NCI-H82 treated with DMSO at 0.1 percent for 48 hours (cell line): ENCODE results near the gene FADS6.

Experiments
- DNase-seq: peaks from one replicate; lab custom pipeline; 2025; ENCODE audit not compliant: unreplicated experiment; lab: John Stamatoyannopoulos, UW

FADS6 gene, protein sequence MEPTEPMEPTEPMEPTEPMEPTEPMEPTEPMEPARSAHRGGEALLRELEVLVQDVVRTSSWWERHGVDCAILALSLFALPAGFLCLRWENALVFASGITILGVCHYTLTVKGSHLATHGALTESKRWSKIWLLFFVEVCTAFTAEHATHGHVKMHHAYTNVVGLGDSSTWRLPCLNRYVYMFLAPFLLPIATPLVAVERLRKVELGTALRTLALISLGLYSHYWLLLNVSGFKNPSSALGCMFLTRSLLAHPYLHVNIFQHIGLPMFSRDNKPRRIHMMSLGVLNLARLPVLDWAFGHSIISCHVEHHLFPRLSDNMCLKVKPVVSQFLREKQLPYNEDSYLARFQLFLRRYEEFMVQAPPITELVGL

GRCh38 chr17:74892974-74893911 is at the start of gene FADS6:
FADS6 (minus strand) TSS chr17:74893633; CDS start chr17:74893595, 38 bp downstream.
- DNase-seq, result no peak

- no peak for DNase-seq
These were observed 47.8 kb upstream of the FADS6 start for GRCh38 chr17:74941128-74941725.

DNA sequence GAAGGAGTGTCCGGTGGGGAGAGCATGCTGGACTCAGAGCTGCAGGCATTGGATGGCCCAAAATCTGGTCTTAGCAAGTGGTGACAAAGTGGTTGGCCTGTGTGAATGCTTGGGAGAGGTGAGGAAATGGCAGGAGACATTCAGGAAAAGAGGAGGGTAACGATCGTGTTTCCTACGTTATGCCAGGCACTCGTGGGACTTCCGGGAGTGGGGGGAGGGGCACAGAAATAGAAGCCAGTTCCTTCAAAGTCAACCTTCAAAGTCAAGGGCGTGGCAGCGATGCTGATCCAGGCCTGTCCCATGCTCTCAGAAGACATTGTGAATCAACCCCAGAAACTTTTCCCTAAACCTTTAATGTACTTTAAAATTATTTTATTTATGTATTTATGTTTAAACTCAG is 46.1 kb upstream of the FADS6 start:
- DNase-seq, result no peak

DNA sequence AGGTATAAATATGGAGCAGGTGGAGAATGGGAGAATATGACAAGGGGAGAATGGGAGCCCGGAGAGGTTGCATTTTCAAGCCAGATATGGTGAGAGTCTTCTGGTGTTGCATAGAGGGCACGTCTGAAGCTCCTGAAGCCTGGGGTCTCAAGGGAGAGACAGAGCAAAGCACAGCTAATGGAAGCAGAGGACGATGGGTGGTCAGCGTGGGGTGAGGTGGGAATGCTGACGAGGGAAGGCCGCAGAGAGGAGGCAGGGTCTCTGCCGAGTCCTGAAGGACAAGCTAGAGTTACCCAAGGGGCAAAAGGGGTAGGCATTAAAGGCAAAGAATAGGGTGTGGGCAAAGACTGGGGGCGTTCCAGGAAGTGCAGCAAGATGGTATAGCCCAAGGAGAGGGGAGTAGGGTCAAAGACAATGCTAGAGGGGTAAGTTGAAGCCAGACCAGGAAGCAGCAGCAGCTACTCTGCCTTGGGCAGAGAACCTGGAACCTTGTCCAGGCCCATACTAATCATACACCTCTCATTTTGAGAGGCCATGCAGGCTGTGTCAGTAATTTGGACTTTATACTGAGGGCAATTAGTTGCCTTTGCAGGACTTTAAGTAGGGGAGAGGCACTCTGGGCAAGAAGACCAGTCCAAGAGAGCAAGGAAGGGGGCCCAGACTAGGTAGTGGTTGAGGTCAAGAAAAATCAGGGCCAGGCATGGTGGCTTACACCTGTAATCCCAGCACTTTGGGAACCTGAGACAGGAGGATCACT is 44.9 kb upstream of the FADS6 start:
- DNase-seq, result no peak

DNA sequence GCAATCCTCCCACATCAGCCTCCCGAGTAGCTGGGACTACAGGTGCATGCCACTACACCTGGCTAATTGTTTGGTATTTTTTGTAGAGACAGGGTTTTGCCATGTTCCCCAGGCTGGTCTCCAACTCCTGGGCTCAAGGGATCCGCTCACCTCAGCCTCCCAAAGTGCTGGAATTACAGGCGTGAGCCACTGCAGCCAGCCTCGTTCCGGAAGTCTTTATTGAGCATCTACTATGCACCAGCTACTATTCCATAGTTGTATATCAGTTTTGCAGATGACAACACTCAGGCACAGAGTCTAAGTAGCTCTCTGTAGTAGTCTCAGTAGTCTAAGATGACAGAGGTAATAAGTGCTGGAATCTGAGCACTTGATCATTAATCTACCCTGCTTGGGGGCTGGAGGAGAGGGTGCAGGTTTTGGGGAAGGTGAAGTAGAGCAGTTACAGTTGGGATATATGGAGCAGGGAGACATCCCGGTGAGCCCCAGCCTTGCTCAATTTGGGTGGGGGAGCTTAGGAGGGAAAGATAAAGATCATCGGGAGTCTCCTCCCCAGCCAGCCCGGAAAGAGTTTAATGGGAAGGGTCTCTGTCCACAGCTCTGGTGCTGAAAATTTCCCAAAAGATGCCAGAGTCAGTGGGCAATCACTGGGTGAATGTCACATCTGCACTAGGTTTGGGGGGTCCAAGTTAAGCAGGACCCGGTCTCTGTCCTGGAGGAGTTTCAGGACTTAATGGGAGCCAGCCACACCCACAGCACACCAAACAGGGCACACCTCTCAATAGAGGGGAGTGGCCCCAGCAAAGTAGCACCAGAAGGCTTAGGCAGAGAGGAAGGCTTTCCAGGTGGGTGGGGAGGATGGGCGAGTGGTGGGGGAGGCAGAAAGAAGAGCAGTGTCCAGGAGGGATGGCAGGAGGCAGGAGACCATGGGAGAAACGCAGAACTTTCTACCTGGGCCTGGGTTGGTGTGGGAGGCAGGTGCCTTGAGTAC is 43.9 kb upstream of the FADS6 start:
- peak; percentile 12 for DNase-seq

- DNase-seq, result no peak
These were observed 43.0 kb upstream of the FADS6 start for GRCh38 chr17:74936470-74936799.

DNA sequence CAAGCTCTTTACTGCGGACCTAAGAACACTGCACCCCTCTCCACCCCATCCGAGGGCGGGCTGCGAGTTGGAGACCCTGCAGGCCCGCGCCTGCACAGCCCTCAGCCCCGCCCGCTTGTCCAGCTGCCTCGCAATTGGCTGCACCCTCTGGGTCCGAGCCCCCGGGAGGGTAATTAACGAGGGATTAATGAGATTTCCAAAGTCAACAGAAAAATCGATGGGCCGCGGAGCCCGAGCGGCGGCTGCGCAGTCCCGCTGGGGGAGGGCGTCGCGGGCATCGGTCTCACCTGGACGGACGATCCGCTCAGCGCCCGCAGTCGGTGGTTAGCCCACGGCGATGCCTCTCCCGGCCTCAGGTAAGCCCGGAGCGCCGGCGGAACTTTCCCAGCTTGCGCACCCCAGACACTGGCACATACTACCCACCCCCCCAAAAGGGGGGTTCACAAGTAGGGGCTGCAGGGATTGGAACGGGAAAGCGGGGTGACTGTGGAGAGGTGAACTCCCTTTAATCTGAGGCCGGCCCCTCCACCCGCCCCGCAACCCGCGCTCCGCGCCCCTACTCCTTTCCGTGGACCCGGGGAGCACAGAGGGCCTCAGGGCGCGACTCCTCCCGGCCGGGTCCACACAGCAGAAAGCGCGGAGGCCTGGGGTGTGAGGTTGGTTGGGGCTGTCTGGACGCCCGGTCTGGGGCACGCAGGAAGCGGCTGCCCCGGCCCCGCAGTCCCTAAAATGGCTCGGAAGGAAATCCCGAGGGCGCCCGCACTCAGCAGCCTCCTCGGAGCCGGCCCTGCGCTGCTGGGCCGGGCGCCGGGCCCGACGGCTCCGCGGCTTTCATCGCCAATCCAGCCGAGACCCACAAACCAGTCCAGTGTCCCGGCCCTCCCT is 42.4 kb upstream of the FADS6 start, which contains the start of gene OTOP3:
OTOP3 (plus strand) TSS at position 314 of the 885 bp plus-strand sequence; CDS start at position 338, 24 bp downstream.
- peak; percentile 77 for DNase-seq

DNA sequence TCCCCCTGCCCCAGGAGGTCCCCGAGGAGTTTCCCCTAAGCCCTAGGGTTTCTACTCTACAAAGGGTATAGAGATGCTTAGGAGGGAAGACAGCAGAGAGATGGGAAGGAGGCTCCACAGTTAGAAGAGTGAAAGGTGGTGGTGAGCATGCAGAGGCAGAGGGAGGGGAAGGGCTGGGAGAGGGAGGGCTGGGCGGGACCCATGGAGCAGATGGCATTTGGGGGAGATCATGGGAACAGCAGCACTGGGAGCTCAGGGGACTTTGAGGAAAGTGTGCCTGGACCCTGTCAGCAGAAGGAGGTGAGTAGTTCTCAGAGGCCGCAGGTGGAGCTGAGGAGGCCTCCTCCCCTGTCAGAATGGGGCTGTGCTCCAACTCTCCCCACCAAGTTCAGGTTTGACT is 41.6 kb upstream of the FADS6 start:
- peak; percentile 52 for DNase-seq

- no peak for DNase-seq
These were observed 37.2 kb upstream of the FADS6 start for GRCh38 chr17:74930535-74931036.

GRCh38 chr17:74928786-74929185 is 35.4 kb upstream of the FADS6 start:
- DNase-seq, result no peak

- DNase-seq, result no peak
These were observed 31.8 kb upstream of the FADS6 start for GRCh38 chr17:74925242-74925641.

- no peak for DNase-seq
These were observed 31.0 kb upstream of the FADS6 start, which contains the start of gene OTOP2 for GRCh38 chr17:74924250-74924948. OTOP2 (plus strand) TSS chr17:74924273; CDS start chr17:74924633, 360 bp downstream.

GRCh38 chr17:74923538-74924249 is 30.3 kb upstream of the FADS6 start:
- DNase-seq, result no peak

- no peak for DNase-seq
These were observed 29.5 kb upstream of the FADS6 start, which contains the start of gene USH1G for GRCh38 chr17:74922694-74923537. USH1G (minus strand) TSS chr17:74923255; CDS start chr17:74923073, 182 bp downstream.

DNA sequence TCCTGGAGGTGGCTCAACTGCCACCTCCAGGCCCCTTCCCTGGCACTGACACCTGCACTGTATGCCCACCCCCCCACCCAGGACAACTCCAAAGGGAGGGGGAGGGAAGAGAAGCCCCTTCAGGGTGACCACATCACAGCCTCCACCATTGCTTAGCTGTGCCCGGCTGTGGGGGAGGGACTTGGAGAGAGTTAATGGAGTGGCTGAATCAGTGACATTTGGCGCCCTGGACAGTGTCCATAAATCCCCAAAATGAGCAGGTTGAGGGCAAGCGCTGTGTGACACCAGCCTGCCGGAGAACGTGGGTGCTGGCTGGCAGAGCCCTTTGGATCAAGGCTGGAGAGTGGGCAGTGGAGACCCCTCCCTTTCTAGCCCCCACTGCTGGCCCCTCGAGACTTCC is 28.7 kb upstream of the FADS6 start:
- DNase-seq, result no peak

- no peak for DNase-seq
These were observed 28.3 kb upstream of the FADS6 start for GRCh38 chr17:74921769-74922168.
